ENCODE results near the gene ADSS1.
A peak's percentile ranks its signal among the peaks of the same experiment; 100 is the strongest.
"Not testable (repeated sequence)": the region's sequence is repeated elsewhere in the genome, so short reads cannot be mapped to it uniquely, and the experiment has no call there.

The ADSS1 gene

GRCh38 chr14:104717646-104718045 lies 6.4 kb upstream of the ADSS1 start:
- DNase-seq (ENCODE audit: low spot score), result no peak

GRCh38 chr14:104718147-104718546 lies 5.9 kb upstream of the ADSS1 start:
- no peak for DNase-seq (ENCODE audit: low spot score)

DNA sequence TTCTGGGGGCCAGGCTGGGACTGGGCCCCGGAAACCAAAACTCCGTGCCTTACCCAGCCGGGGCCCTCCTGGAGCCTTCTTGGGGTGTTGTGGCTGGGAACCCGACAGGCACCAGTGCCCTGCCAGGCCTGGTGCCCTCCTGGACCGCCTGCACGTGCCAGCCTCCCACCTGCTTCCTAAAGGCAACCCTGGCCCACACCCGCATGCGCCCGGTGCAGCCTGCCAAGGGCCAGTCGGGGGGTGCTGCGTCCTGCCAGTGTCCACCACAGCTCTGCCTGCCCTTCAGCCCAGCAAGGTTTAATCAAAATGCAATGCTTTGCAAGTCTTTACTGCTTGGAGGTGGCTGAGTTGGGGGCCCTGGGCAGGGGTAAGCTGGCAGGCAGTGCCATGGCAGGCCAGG lies 5.2 kb upstream of the ADSS1 start:
- no peak for DNase-seq (ENCODE audit: low spot score)

DNA sequence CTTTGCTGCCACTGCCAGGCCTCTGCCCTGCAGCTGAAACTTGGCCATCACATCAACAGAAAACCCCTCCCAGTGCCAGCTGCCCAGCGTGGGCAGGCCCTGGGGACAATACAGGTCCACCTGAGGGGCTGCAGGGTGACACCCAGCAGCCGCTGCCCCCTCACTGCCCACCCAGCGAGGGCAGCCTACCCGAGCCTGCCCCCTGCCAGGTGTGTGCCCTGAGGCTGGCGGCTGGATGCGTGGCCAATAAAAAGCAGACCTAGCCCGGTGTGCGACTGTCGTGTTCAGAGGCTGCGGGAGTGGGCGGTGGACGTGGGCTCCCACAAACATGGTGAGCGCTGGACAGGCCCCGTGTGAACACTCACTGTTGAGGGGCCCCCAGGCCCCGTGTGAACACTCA lies 4.7 kb upstream of the ADSS1 start:
- no peak for DNase-seq (ENCODE audit: low spot score)

DNA sequence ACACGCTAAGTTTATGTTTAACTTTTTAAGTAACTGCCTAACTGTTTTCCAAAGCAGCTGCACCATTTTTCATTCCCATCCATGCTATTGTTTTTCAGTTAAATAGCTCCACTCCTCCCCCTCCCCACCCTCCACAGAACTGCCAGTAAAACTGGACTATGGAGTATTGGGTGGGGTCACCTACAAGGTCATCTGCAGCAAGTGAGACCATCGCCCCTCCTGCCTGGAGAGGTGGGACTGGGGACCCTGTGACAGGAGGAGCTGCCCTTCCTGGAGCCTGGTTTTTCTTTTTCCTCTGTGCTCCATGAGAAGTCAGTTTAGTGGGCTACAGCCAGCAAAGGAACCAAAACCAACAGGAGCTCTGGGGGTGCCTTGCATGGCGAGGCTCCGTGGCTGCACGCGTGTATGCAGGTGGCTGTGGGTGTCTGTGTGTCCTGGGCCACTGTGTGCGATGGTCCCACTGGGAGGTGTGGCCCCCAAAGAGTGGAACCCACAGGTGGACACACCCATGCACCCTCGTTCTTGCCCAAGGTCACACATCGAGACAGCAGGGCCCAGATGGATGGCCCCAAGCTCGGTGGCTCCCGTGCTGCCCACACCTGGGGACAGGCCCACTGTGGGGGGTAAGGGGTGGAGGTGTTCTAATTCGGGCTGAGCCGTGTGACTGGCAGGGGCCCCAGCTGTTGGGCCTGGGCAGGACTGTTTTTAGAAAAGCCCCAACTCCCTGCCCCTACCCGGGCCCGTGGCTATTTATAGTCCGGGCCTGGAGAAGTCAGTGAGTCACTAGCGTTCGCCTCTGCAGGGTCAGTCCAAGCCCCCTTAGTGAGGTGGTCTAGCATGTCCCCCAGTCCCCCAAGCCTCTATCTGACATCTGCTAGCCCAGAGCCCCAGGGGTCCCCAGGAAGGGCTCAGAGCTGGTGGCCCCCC lies 2.3 kb upstream of the ADSS1 start:
- no peak for DNase-seq (ENCODE audit: low spot score)

- DNase-seq (ENCODE audit: low spot score), result no peak
Measured at GRCh38 chr14:104722938-104723650, 935 bp upstream of the ADSS1 start.

GRCh38 chr14:104724407-104724980 lies 465 bp downstream of the ADSS1 start:
- no peak for DNase-seq (ENCODE audit: low spot score)

- DNase-seq (ENCODE audit: low spot score), result peak; percentile 32
Measured at GRCh38 chr14:104724981-104725771, 1.1 kb downstream of the ADSS1 start.

GRCh38 chr14:104725772-104726548 lies 1.9 kb downstream of the ADSS1 start:
- DNase-seq (ENCODE audit: low spot score), result no peak

GRCh38 chr14:104726600-104727451 lies 2.8 kb downstream of the ADSS1 start:
- DNase-seq (ENCODE audit: low spot score), result no peak

DNA sequence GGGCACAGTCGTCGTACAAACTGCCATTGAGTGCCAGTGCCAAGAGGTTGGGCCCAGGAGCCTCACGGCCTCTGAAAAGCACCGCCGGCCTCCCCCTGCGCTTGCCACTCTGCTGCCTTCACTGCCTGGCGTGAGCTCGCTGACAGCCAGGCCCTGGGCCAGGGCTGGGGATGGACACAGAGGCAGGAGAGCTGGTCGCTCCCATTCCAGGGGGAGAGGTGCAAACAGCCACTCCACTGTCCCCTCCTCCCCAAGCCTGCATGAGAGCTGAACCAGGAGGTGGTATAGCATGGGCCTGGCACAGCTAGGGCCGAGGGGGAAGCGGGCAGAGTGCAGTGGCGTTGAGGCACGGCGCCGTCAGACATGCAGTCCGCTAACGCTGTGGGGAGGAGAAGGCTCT lies 4.6 kb downstream of the ADSS1 start:
- no peak for DNase-seq (ENCODE audit: low spot score)

GRCh38 chr14:104729176-104729834 lies 5.3 kb downstream of the ADSS1 start:
- not testable (repeated sequence) for DNase-seq (ENCODE audit: low spot score)

DNA sequence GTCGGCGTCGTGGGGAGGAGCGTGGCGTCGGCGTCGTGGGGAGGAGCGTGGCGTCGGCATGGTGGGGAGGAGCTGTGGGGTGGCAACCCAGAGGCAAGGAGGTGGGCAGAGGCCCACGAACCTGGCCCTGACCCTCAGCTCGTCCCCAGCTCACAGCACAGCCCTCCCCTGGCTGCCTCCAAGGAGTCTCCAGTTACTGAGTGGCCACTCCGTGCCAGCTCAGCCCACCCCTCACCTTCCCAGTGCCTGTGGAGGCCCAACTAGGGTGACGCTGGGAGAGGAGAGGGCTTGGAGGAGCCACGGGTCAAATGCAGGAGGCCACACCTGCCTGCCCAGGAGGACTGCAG lies 5.8 kb downstream of the ADSS1 start:
- DNase-seq (ENCODE audit: low spot score), result no peak

- no peak for DNase-seq (ENCODE audit: low spot score)
Measured at GRCh38 chr14:104730487-104730886, 6.5 kb downstream of the ADSS1 start.

GRCh38 chr14:104731320-104732294 lies 7.6 kb downstream of the ADSS1 start:
- DNase-seq (ENCODE audit: low spot score), result no peak

DNA sequence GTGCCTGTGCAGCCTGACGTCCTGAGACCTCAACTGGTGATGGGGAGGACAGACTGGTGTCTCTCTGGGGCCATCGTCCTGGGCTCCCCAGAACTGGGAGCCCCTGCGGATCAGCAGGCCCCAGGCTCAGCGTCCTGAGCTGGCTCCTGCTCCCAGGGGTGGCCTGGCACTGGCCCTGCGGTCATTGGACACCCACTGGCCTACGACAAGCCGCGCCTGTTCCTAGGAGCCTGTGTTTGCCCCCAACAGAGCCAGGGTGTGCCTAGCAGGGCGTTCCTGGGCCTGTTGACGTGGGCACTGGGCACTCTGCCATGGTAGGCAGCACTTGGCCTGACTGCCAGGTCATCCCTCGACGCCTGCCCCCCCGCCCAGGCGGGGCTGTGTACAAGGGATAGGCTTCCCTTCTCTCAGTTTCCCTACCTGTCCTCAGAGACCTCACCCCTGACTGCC lies 8.4 kb downstream of the ADSS1 start:
- no peak for DNase-seq (ENCODE audit: low spot score)

GRCh38 chr14:104732931-104733681 lies 9.1 kb downstream of the ADSS1 start:
- DNase-seq (ENCODE audit: low spot score), result no peak

DNA sequence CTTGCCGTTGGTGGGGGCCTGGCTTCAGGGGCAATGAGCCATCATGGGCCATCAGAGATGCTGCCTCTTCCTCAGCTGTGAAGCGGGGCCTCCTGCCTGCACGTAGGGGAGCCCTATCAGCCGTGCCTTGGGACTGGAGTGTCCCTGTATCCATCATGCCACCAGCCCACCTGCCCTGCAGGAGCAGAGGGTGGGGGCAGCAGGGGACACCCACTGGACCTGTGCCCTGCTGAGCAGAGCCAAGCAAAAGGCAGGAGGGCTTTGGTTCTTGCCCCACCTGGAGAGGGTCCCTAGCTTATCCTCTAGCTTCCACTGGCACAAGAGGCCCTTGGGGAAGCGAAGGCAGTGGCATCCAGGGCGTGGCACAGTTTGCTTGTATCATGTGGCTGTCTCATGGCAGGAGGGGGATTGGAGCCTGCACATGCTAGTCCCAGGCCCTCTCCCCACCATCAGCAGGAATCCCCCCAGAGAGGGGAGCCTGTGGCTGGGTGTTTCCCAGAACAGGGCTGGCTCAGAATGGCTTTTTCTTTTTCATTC lies 10.1 kb downstream of the ADSS1 start:
- DNase-seq (ENCODE audit: low spot score), result no peak

All from kidney capillary endothelial cell (primary cell).